Left lung (tissue), 10 donors: ENCODE results near the gene TADA2A. TPM values are rescaled to one million over a fixed set of nuclear protein-coding genes. Genes with fewer than 3 reads are reported as not detected.

Source experiments
- ATAC-seq: fragments of 200-7000 bp; cut with Tn5 transposase; one replicate; pipeline ENCODE4 v1.9.1; 2020; ENCODE audit warnings: moderate library complexity
- DNase-seq, 4 donors: peaks; one replicate each; pipeline ENCODE4 v3.0.0-alpha.2; 2013 to 2020
- H3K27ac ChIP-seq, 2 donors: fragments of 200-600 bp; sonication (generic) in 1 of 2; one replicate each; pipeline versions ENCODE4 v1.5.0 to v1.8.0; 2020 to 2021
- H3K27me3 ChIP-seq, 2 donors: fragments of 200-600 bp; sonication (generic) in 1 of 2; one replicate each; pipeline versions ENCODE4 v1.5.0 to v1.8.0; 2020 to 2021
- H3K36me3 ChIP-seq, 2 donors: fragments of 200-600 bp; sonication (generic) in 1 of 2; one replicate each; pipeline versions ENCODE4 v1.5.0 to v1.8.0; 2020 to 2021
- H3K4me1 ChIP-seq, 2 donors: fragments of 200-600 bp; one replicate each; pipeline ENCODE4 v1.8.0; 2021
- H3K4me3 ChIP-seq, 2 donors: fragments of 200-600 bp; sonication (generic) in 1 of 2; one replicate each; pipeline versions ENCODE4 v1.5.0 to v1.8.0; 2020 to 2021; ENCODE audit warnings: mild to moderate bottlenecking in 1 of 2
- H3K9me3 ChIP-seq, 2 donors: fragments of 200-600 bp; sonication (generic) in 1 of 2; one replicate each; pipeline versions ENCODE4 v1.5.0 to v1.8.0; 2020 to 2021
- CTCF ChIP-seq, 2 donors: fragments of 200-600 bp; sonication (generic) in 1 of 2; IDR thresholded peaks; one replicate each; pipeline versions ENCODE4 v1.5.0 to v1.8.0; 2021; ENCODE audit warnings: antibody characterized with exemption in 2 of 2
- intact Hi-C, 2 donors: fragments of 100-400 bp; cut with DNase I; formaldehyde crosslinking; loops; one replicate each; pipeline versions ENCODE4 v1.11.2 to v1.14.2; 2022
- polyA plus RNA-seq, 6 donors: library from polyadenylated mRNA; unstranded; fragments of 120-200 nt; gene quantifications; one replicate each; pipeline ENCODE4 v1.2.1, GENCODE V29; 2013; ENCODE audit not compliant: insufficient read length in 6 of 6
- total RNA-seq, 2 donors: library from RNA; stranded (reverse); fragmentation: NEBNext Ultra II Directional; extraction: Animal tissue kit (Norgen Biotek cat#: 25700); gene quantifications; one replicate each; pipeline ENCODE4 v1.2.1, GENCODE V29; 2021
- donor health status: DM: no; HTN: yes; CAD: no.
- donor health status: DM: no; HTN: no; CAD: no.

The TADA2A gene
- total and polyA plus RNA-seq, 8 donors: 16.3 to 34.7 (median 28.4) TPM

- H3K27me3 ChIP-seq: no peaks in the 10 kb centered on the region
- no peak for ATAC-seq
- H3K36me3 ChIP-seq: peaks cover 0 to 63% of the 10 kb centered on the region in 2 donors
- H3K27ac ChIP-seq: no peak overlapping the region
- no peaks in the 10 kb centered on the region for H3K9me3 ChIP-seq
- no peak overlapping the region for H3K4me3 ChIP-seq
- DNase-seq: no peak
- intact Hi-C loops: no loop called here
- TF ChIP-seq CTCF (IDR thresholded peaks at IDR 0.05): no peak
- peaks cover 4 to 11% of the 10 kb centered on the region in 2 donors for H3K4me1 ChIP-seq
Observed at GRCh38 chr17:37479025-37479424, 72.3 kb downstream of the TADA2A start.

- H3K27ac ChIP-seq: no peak overlapping the region
- ATAC-seq (no peak), DNase-seq (no peak)
- H3K27me3 ChIP-seq: no peaks in the 10 kb centered on the region
- H3K36me3 ChIP-seq: peaks cover 0 to 49% of the 10 kb centered on the region in 2 donors
- no peak overlapping the region for H3K4me3 ChIP-seq
- intact Hi-C loops: no loop called here
- H3K9me3 ChIP-seq: no peaks in the 10 kb centered on the region
- peaks cover 4 to 9% of the 10 kb centered on the region in 2 donors for H3K4me1 ChIP-seq
- no peak for TF ChIP-seq CTCF (IDR thresholded peaks at IDR 0.05)
Observed at GRCh38 chr17:37480427-37480826, 73.7 kb downstream of the TADA2A start.

- no peaks in the 10 kb centered on the region for H3K27me3 ChIP-seq
- no peaks in the 10 kb centered on the region for H3K9me3 ChIP-seq
- ATAC-seq (peak; percentile 66), DNase-seq (no peak)
- H3K4me3 ChIP-seq: no peak overlapping the region
- TF ChIP-seq CTCF (IDR thresholded peaks at IDR 0.05): no peak
- H3K36me3 ChIP-seq: peaks cover 0 to 41% of the 10 kb centered on the region in 2 donors
- H3K4me1 ChIP-seq: peaks cover 3 to 4% of the 10 kb centered on the region in 2 donors
- no peak overlapping the region for H3K27ac ChIP-seq
- intact Hi-C loops: no loop called here
Observed at GRCh38 chr17:37481001-37481665, 74.4 kb downstream of the TADA2A start.

GRCh38 chr17:37483311-37484039, 76.8 kb downstream of the TADA2A start:
- Histone ChIP-seq H3K36me3 (peaks cover 0 to 19% of the 10 kb centered on the region in 2 donors), H3K4me3 (no peak overlapping the region), H3K27me3 (peaks cover 0 to 10% of the 10 kb centered on the region in 2 donors), H3K9me3 (no peaks in the 10 kb centered on the region), H3K4me1 (peaks cover 4 to 8% of the 10 kb centered on the region in 2 donors), H3K27ac (no peak overlapping the region)
- DNase-seq (peak in 2 of 4 donors; percentile 46 to 77), ATAC-seq (no peak)
- no peak for TF ChIP-seq CTCF (IDR thresholded peaks at IDR 0.05)
- intact Hi-C loops: no loop called here

- TF ChIP-seq CTCF (IDR thresholded peaks at IDR 0.05): no peak
- no peak overlapping the region for H3K4me3 ChIP-seq
- no peaks in the 10 kb centered on the region for H3K36me3 ChIP-seq
- H3K27me3 ChIP-seq: peaks cover 0 to 34% of the 10 kb centered on the region in 2 donors
- H3K27ac ChIP-seq: no peak overlapping the region
- intact Hi-C loops: no loop called here
- DNase-seq (no peak), ATAC-seq (no peak)
- peaks cover 4 to 28% of the 10 kb centered on the region in 2 donors for H3K4me1 ChIP-seq
- no peaks in the 10 kb centered on the region for H3K9me3 ChIP-seq
Observed at GRCh38 chr17:37485938-37486570, 79.4 kb downstream of the TADA2A start.
